RWPE2 (cell line): Measurements from ENCODE around the gene RIMBP2.

ENCODE experiments used
- ATAC-seq: fragments of 200-7000 bp; cut with Tn5 transposase; 3 replicates; pipeline ENCODE4 v1.9.1; 2021; ENCODE audit warnings: low read depth
- DNase-seq: peaks from one replicate; pipeline ENCODE4 v3.0.0-alpha.2; 2020; ENCODE audit warnings: low spot score
- H3K27ac ChIP-seq: fragments of 450-650 bp; 2 replicates; pipeline ENCODE4 v1.5.1; 2017; ENCODE audit warnings: mild to moderate bottlenecking; ENCODE audit not compliant: poor library complexity, severe bottlenecking
- H3K27me3 ChIP-seq: fragments of 250-450 bp; sonication (Bioruptor Pico); 2 replicates; pipeline ENCODE4 v1.5.1; 2021; ENCODE audit warnings: mild to moderate bottlenecking, moderate library complexity; ENCODE audit not compliant: insufficient read depth, poor library complexity, severe bottlenecking
- H3K36me3 ChIP-seq: fragments of 250-450 bp; sonication (Bioruptor Pico); 2 replicates; pipeline ENCODE4 v1.5.1; 2020; ENCODE audit warnings: low read depth, mild to moderate bottlenecking, moderate library complexity
- H3K4me1 ChIP-seq: fragments of 250-450 bp; sonication (Bioruptor Pico); 2 replicates; pipeline ENCODE4 v1.5.1; 2021; ENCODE audit warnings: mild to moderate bottlenecking, moderate library complexity; ENCODE audit not compliant: insufficient read depth, poor library complexity, severe bottlenecking
- H3K4me3 ChIP-seq: fragments of 250-450 bp; sonication (Bioruptor Pico); 2 replicates; pipeline ENCODE4 v1.5.1; 2021; ENCODE audit warnings: mild to moderate bottlenecking, moderate library complexity; ENCODE audit not compliant: severe bottlenecking
- H3K9me3 ChIP-seq: fragments of 250-450 bp; sonication (Bioruptor Pico); 2 replicates; pipeline ENCODE4 v1.5.1; 2021; ENCODE audit warnings: mild to moderate bottlenecking, moderate library complexity; ENCODE audit not compliant: severe bottlenecking
- CTCF ChIP-seq: fragments of 450-650 bp; IDR thresholded peaks from one replicate; pipeline ENCODE4 v1.5.1; 2017; ENCODE audit warnings: mild to moderate bottlenecking, moderate library complexity; ENCODE audit not compliant: poor library complexity, severe bottlenecking

RIMBP2 gene

DNA sequence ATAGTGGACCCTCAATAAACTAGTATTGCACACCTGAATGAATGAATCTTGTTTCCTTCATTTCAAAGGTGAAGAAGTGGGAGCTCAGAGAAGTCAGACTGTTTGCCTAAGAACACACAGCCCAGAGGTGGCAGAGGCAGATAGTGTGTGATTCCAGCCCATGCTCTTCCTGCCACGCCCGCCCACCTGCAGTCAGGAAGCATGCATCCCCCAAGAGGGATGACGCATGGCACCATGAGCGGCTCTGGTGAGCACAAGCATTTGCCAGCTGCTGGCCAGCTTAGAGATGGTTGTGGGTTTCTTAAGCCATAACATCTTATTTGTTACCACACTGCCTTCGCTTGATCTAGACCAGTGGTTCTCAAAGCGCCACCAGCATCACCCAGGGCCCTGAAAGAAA, 133.8 kb downstream of the RIMBP2 start:
- no peaks in the 10 kb centered on the region for H3K9me3 ChIP-seq
- no peak for DNase-seq
- H3K4me1 ChIP-seq: no peaks in the 10 kb centered on the region
- ATAC-seq: no peak
- H3K4me3 ChIP-seq: no peak overlapping the region
- no peaks in the 10 kb centered on the region for H3K36me3 ChIP-seq
- H3K27ac ChIP-seq: no peak overlapping the region
- H3K27me3 ChIP-seq: no peaks in the 10 kb centered on the region
- no peak for TF ChIP-seq CTCF

- DNase-seq (no peak), ATAC-seq (no peak)
- Histone ChIP-seq H3K27ac (no peak overlapping the region), H3K9me3 (no peaks in the 10 kb centered on the region), H3K27me3 (no peaks in the 10 kb centered on the region), H3K4me1 (no peaks in the 10 kb centered on the region), H3K36me3 (no peaks in the 10 kb centered on the region), H3K4me3 (no peak overlapping the region)
- TF ChIP-seq CTCF: no peak
These were observed 134.3 kb downstream of the RIMBP2 start for GRCh38 chr12:130581782-130582181.

GRCh38 chr12:130579231-130579630, 136.9 kb downstream of the RIMBP2 start:
- DNase-seq (no peak), ATAC-seq (no peak)
- Histone ChIP-seq H3K36me3 (no peaks in the 10 kb centered on the region), H3K4me1 (no peaks in the 10 kb centered on the region), H3K9me3 (no peaks in the 10 kb centered on the region), H3K27me3 (no peaks in the 10 kb centered on the region), H3K4me3 (no peak overlapping the region), H3K27ac (no peak overlapping the region)
- TF ChIP-seq CTCF: no peak

GRCh38 chr12:130577351-130577750, 138.7 kb downstream of the RIMBP2 start:
- Histone ChIP-seq H3K36me3 (no peaks in the 10 kb centered on the region), H3K4me3 (no peak overlapping the region), H3K27ac (no peak overlapping the region), H3K4me1 (no peaks in the 10 kb centered on the region), H3K27me3 (no peaks in the 10 kb centered on the region), H3K9me3 (no peaks in the 10 kb centered on the region)
- DNase-seq (no peak), ATAC-seq (no peak)
- TF ChIP-seq CTCF: no peak

DNA sequence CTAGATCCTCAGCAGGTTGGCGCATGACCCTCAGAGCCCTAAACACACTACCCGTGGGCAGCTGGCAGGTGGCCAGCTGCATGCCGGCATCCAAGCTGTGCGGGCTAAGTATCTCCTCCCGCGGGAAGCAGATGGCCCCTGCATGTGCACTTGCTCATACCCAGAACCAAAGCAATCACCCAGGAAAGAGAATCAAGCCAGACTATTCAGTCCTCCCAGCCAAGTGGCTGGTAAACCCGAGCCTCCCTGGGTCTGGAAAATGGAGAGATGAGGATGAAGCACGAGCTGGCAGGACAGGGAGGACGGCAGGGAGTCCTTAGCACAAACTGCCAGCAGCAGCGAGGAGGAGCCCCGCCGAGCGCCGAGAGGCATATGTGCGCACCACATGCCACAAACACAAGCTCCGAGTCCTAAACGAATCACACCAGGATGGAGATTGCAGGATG, 139.7 kb downstream of the RIMBP2 start:
- no peak for DNase-seq

More for the DNA sequence above, 139.7 kb downstream of the RIMBP2 start:
- no peak overlapping the region for H3K4me3 ChIP-seq
- H3K4me1 ChIP-seq: no peaks in the 10 kb centered on the region
- no peak for ATAC-seq
- H3K27ac ChIP-seq: no peak overlapping the region
- H3K9me3 ChIP-seq: no peaks in the 10 kb centered on the region
- no peaks in the 10 kb centered on the region for H3K27me3 ChIP-seq
- no peaks in the 10 kb centered on the region for H3K36me3 ChIP-seq
- TF ChIP-seq CTCF: no peak
